Gastrocnemius medialis (tissue), 4 donors: ENCODE measurements around the gene RASL11B.

Experiments
- POLR2A ChIP-seq, 2 donors: fragments of 450-650 bp; IDR thresholded peaks; one replicate each; pipeline ENCODE4 v1.6.1; 2017; ENCODE audit warnings: antibody characterized with exemption in 2 of 2, mild to moderate bottlenecking in 2 of 2, moderate library complexity in 2 of 2
- TF ChIP-seq, protein P1 (sequence below), 5 experiments: fragments of 450-650 bp in 3 of 5; fragments of 200-600 bp in 2 of 5; sonication (generic) in 2 of 5; IDR thresholded peaks in 4 of 5; conservative IDR thresholded peaks in 1 of 5; 1 replicate in 4 of 5; 2 replicates in 1 of 5; pipeline ENCODE4 v1.5.1; 2016 to 2019; ENCODE audit warnings: antibody characterized with exemption in 5 of 5, mild to moderate bottlenecking in 3 of 5, moderate library complexity in 3 of 5

DNA sequence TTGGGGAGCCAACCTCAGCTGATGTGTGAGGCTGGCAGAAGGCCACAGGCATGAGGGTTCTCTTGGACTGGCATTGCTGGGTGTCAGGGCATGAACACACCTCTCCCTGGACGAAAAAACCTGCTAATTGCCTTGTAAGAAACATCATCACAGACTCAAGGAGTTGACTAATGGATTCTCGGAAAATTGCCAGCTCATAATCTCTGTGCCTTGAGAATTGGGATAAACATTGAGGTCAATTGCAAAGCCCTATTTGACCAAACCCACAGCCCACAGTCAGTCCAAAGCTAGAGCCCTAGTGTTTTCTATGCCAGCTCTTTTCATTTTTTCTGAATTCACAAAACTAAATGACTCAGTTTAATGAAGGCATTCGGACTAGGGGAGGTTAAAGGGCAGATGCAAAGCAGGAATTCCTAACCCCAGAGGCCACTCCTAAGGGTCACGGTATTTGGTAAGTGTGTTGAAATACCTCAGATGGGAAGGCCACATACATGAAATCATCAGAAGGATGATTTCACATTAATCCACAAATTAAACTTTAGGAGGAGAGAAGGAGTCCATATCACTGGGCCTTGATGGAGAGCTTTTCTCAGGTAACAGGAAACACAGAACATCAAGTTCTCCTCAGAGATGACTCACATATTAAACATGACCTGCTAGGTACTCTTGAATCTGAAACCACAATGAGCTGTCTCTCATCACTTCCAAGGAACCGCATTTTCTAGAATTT lies 39.0 kb upstream of the RASL11B start:
- TF ChIP-seq, protein P1, sequence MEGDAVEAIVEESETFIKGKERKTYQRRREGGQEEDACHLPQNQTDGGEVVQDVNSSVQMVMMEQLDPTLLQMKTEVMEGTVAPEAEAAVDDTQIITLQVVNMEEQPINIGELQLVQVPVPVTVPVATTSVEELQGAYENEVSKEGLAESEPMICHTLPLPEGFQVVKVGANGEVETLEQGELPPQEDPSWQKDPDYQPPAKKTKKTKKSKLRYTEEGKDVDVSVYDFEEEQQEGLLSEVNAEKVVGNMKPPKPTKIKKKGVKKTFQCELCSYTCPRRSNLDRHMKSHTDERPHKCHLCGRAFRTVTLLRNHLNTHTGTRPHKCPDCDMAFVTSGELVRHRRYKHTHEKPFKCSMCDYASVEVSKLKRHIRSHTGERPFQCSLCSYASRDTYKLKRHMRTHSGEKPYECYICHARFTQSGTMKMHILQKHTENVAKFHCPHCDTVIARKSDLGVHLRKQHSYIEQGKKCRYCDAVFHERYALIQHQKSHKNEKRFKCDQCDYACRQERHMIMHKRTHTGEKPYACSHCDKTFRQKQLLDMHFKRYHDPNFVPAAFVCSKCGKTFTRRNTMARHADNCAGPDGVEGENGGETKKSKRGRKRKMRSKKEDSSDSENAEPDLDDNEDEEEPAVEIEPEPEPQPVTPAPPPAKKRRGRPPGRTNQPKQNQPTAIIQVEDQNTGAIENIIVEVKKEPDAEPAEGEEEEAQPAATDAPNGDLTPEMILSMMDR (IDR thresholded peaks at IDR 0.05 in 4 of 5, conservative IDR thresholded peaks at IDR 0.05 in 1 of 5), result no peak
- TF ChIP-seq POLR2A (IDR thresholded peaks at IDR 0.05), result no peak
